Neural crest cell (in vitro differentiated cells): Measurements from ENCODE around the gene WFS1. TPM values are rescaled to one million over a fixed set of nuclear protein-coding genes. Genes with fewer than 3 reads are reported as not detected.

ENCODE experiments used
- DNase-seq: peaks from one replicate; pipeline ENCODE4 v3.0.0; 2021; ENCODE audit warnings: low read depth, mixed read lengths, low spot score
- H3K27ac Mint-ChIP-seq: one replicate; pipeline ENCODE4 v1.8.0; 2021; ENCODE audit warnings: mild to moderate bottlenecking, mixed read lengths; ENCODE audit not compliant: unreplicated experiment
- H3K27me3 Mint-ChIP-seq: 2 replicates; pipeline ENCODE4 v1.8.0; 2021; ENCODE audit warnings: low read depth, mild to moderate bottlenecking, mixed read lengths
- H3K36me3 Mint-ChIP-seq: 2 replicates; pipeline ENCODE4 v1.8.0; 2021; ENCODE audit warnings: low read depth, mild to moderate bottlenecking, mixed read lengths
- H3K4me1 Mint-ChIP-seq: 2 replicates; pipeline ENCODE4 v1.8.0; 2021; ENCODE audit warnings: mixed read lengths
- H3K4me3 Mint-ChIP-seq: one replicate; pipeline ENCODE4 v1.8.0; 2021; ENCODE audit warnings: mild to moderate bottlenecking, mixed read lengths
- H3K9me3 Mint-ChIP-seq: 2 replicates; pipeline ENCODE4 v1.8.0; 2021; ENCODE audit warnings: mixed read lengths
- CTCF ChIP-seq: fragments of 200-600 bp; sonication (generic); conservative IDR thresholded peaks from 2 replicates; pipeline ENCODE4 v1.5.0; 2021; ENCODE audit warnings: antibody characterized with exemption, mild to moderate bottlenecking
- total RNA-seq: library from RNA; stranded (reverse); gene quantifications from 2 replicates; pipeline ENCODE4 v1.2.1, GENCODE V29; 2021

WFS1 gene
- total RNA-seq, 1 donor from 2014 or later: 24.8 TPM

DNA sequence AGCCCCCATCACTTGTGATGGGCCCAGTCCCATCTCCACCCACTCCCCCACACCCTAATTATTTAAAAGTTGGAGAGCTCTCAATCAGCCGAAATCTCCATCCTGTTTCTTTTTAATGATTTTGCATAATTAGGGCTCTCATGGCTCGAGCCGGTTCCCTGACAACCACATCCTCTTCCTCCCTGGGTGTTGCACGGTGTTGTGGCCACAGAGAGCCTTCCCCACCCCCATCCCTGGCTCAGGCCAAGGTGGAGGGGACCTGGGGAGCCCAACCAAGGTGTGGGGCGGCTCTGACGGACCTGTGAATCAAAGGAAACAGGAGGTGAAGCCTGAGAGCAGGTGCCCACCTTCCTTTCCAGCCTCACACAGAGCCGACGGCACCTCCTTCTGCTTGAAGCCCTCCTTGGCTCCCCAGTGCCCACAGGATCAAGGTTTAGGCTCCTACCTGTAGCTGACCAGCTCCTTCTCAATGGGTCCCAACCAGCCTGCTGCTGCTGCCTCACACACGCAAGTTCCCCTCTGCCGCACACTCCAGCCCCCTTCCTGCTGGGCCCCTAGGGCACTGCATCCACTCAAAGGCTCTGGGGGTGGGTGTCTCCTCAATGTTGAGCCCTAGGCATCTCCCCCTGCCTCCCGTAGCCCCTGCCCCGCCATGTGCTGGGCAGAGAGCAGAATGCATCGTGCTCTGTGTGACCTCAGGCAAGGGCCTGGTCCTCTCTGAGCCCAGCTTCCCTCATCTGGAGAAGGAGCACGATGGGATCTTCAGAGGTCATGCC is 68.7 kb downstream of the WFS1 start:
- Mint-ChIP-seq H3K27ac (no peak overlapping the region), H3K4me1 (peaks cover 18% of the 10 kb centered on the region), H3K4me3 (no peak overlapping the region), H3K36me3 (no peaks in the 10 kb centered on the region), H3K27me3 (peaks cover 37% of the 10 kb centered on the region), H3K9me3 (no peaks in the 10 kb centered on the region)
- no peak for DNase-seq
- TF ChIP-seq CTCF: no peak

- H3K27me3 Mint-ChIP-seq: peaks cover 37% of the 10 kb centered on the region
- TF ChIP-seq CTCF: no peak
- no peak for DNase-seq
- no peaks in the 10 kb centered on the region for H3K9me3 Mint-ChIP-seq
- peaks cover 18% of the 10 kb centered on the region for H3K4me1 Mint-ChIP-seq
- H3K27ac Mint-ChIP-seq: no peak overlapping the region
- no peaks in the 10 kb centered on the region for H3K36me3 Mint-ChIP-seq
- H3K4me3 Mint-ChIP-seq: no peak overlapping the region
Measured at GRCh38 chr4:6338951-6339817, 69.5 kb downstream of the WFS1 start.

DNA sequence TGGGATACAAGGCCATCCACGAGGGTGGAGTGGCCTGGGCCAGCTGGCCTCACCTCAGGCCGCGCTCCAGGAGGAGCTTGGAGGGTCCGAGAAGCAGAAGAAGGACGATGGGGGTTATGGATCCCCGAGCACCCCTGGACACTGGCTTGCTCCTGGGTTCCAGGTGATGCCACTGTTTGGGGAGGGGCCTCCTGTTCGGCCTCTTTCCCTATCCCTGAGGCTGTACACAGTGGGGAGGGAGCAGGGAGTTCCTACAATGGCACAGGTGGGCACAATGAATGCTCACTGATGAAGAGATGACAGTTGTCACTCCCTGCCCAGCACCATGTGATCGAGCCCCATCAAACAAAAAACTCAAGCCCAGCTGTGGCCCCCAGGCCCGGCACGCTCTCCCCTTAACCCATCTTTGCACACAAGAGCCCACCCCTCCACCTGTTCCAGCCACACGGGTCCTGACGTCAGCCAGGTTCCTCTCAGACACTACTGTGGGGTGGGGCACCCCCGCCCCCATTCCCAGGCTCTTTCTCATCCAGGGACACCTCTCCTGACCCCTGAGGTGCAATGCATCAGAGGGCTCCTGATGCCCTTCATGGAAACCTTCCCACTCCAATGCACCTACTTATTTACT is 70.3 kb downstream of the WFS1 start:
- Mint-ChIP-seq H3K4me3 (no peak overlapping the region), H3K36me3 (no peaks in the 10 kb centered on the region), H3K9me3 (no peaks in the 10 kb centered on the region), H3K27ac (no peak overlapping the region), H3K27me3 (peaks cover 39% of the 10 kb centered on the region), H3K4me1 (peaks cover 18% of the 10 kb centered on the region)
- TF ChIP-seq CTCF: no peak
- no peak for DNase-seq

- DNase-seq: no peak
- H3K27me3 Mint-ChIP-seq: peaks cover 39% of the 10 kb centered on the region
- H3K27ac Mint-ChIP-seq: no peak overlapping the region
- no peak overlapping the region for H3K4me3 Mint-ChIP-seq
- H3K4me1 Mint-ChIP-seq: peaks cover 18% of the 10 kb centered on the region
- TF ChIP-seq CTCF: no peak
- H3K9me3 Mint-ChIP-seq: no peaks in the 10 kb centered on the region
- no peaks in the 10 kb centered on the region for H3K36me3 Mint-ChIP-seq
Measured at GRCh38 chr4:6340446-6341015, 70.9 kb downstream of the WFS1 start.

DNA sequence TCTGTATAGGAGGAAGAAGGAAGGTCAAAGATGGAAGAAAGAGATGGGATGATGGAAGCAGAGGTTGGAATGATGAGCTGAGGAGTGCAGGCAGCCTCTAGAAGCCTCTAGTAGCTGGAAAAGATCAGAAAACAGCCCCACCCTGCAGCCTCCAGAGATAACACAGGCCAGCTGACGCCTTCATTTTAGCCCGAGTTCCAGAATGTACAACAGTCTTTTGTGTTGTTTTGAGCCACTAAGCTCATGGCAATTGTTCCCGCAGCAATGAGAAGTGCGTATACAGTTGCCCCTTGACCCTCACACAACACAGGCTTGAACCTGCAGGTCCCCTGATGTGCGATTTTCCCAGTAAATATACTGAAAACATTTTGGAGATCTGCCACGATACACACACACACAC is 72.0 kb downstream of the WFS1 start:
- peaks cover 39% of the 10 kb centered on the region for H3K27me3 Mint-ChIP-seq
- TF ChIP-seq CTCF: no peak
- H3K27ac Mint-ChIP-seq: no peak overlapping the region
- no peaks in the 10 kb centered on the region for H3K36me3 Mint-ChIP-seq
- H3K4me1 Mint-ChIP-seq: peaks cover 18% of the 10 kb centered on the region
- DNase-seq: no peak
- H3K9me3 Mint-ChIP-seq: no peaks in the 10 kb centered on the region
- H3K4me3 Mint-ChIP-seq: no peak overlapping the region
